GM06990 (cell line): Measurements from ENCODE around the gene FGF12.
"Not testable (repeated sequence)": the region's sequence is repeated elsewhere in the genome, so short reads cannot be mapped to it uniquely, and the experiment has no call there.

Source experiments
- DNase-seq: peaks from one replicate; pipeline ENCODE4 v3.0.0-alpha.2; 2011; ENCODE audit not compliant: insufficient read length; ENCODE audit errors: extremely low read depth
- H3K27me3 ChIP-seq: replicated peaks from 2 replicates; pipeline ENCODE4 v1.6.0; 2011; ENCODE audit warnings: low read length; ENCODE audit not compliant: control insufficient read depth, insufficient read depth
- H3K36me3 ChIP-seq: 2 replicates; pipeline ENCODE4 v1.5.1; 2011; ENCODE audit warnings: low read length; ENCODE audit not compliant: control insufficient read depth, insufficient read depth
- H3K4me3 ChIP-seq: replicated peaks from 2 replicates; pipeline ENCODE4 v1.5.1; 2011; ENCODE audit warnings: low read depth, mild to moderate bottlenecking, control low read depth, low read length
- TF ChIP-seq, protein P1 (sequence below): IDR thresholded peaks from 2 replicates; pipeline ENCODE4 v1.5.1; 2011; ENCODE audit warnings: low read length, control low read depth, mild to moderate bottlenecking, inconsistent platforms; ENCODE audit not compliant: insufficient read depth, poor library complexity, severe bottlenecking

The FGF12 gene

DNA sequence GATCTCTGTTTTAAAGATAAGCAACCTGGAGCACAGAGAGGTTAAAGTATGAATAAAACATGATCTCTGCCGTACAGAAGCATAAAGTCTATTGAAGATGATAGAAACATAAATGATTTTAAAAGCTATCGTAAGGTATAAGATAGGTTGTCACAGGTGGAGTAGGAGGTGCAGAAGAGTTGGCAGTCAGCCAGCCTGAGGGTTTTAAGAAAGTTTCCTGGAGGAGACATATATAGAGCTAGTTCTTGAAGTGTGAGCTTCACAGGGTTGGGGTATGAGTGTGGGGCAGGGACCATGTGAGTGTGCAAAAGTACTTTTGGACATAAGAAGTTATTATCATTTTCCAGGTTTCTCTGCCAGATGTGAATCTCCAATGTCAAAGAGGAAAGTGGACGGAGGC, 3.9 kb upstream of the FGF12 start:
- no peak for DNase-seq
- H3K36me3 ChIP-seq: no peaks in the 10 kb centered on the region
- peaks cover 2% of the 10 kb centered on the region; the same call in 1 of the 2 replicates for H3K27me3 ChIP-seq
- TF ChIP-seq, protein P1, sequence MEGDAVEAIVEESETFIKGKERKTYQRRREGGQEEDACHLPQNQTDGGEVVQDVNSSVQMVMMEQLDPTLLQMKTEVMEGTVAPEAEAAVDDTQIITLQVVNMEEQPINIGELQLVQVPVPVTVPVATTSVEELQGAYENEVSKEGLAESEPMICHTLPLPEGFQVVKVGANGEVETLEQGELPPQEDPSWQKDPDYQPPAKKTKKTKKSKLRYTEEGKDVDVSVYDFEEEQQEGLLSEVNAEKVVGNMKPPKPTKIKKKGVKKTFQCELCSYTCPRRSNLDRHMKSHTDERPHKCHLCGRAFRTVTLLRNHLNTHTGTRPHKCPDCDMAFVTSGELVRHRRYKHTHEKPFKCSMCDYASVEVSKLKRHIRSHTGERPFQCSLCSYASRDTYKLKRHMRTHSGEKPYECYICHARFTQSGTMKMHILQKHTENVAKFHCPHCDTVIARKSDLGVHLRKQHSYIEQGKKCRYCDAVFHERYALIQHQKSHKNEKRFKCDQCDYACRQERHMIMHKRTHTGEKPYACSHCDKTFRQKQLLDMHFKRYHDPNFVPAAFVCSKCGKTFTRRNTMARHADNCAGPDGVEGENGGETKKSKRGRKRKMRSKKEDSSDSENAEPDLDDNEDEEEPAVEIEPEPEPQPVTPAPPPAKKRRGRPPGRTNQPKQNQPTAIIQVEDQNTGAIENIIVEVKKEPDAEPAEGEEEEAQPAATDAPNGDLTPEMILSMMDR: no peak
- no peak overlapping the region for H3K4me3 ChIP-seq

DNA sequence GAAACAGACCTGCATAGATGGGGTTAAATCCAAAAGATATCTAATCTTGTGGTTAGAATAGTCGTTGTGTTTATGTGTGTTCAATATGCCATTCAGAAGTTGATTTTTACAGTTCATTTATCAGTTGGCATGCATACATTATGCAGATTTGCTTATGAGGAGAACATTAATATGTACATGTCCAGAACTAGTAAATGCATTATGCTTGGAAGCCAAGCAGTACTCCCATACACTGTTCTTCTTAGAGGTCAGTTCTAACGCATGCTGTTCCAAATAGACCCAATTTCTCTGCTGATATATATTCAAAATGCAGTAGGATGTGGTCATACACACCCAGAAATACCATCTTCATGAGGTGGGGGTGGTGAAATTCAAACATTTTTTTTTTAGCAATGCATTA, 956 bp downstream of the FGF12 start:
- TF ChIP-seq, protein P1: no peak

DNA sequence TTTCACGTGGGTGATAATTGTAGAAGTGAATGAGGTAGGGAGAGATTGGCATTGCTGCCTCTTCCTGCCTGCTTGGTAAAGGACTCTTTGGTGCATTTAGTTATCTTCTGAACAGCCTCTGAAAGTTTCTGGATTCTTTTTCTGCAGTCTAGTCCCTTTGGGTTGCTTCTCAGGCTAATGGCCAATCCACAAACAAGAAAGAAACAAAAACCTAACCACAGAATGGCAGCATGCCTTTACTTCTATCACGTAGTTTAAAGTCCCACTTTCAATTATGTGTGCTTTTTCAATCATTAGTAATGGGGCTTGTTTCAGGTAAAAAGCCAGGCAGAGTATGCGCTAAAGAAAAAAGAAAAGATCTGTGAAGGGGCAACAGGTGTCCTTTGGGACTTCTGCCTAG, 7.4 kb downstream of the FGF12 start:
- Histone ChIP-seq H3K36me3 (no peaks in the 10 kb centered on the region), H3K27me3 (no peaks in the 10 kb centered on the region), H3K4me3 (no peak overlapping the region)
- TF ChIP-seq, protein P1: no peak
- DNase-seq: no peak

More for the DNA sequence above, 956 bp downstream of the FGF12 start:
- Histone ChIP-seq H3K4me3 (no peak overlapping the region), H3K27me3 (peaks cover 2% of the 10 kb centered on the region; the same call in 1 of the 2 replicates), H3K36me3 (no peaks in the 10 kb centered on the region)
- no peak for DNase-seq

DNA sequence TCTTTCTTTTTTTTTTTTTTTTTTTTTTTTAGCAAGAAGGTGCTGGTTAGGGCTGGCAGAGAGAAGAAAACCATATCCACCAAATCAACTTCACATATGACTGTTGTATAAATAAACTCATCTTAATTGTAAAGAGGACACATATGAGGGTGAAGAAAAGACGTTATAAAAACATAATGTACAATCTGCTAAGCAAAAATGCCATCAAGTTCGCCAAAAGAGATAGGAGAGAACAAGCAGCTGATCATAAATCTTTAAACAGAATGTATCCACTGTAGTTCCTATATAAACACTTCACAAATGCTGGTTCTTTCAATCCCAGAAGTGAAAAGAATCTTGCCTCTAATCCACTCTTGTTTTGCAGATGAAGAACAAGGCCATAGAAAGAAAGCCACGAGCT, 9.2 kb downstream of the FGF12 start:
- no peak for DNase-seq
- no peak overlapping the region for H3K4me3 ChIP-seq
- no peaks in the 10 kb centered on the region for H3K27me3 ChIP-seq
- no peaks in the 10 kb centered on the region for H3K36me3 ChIP-seq
- TF ChIP-seq, protein P1: no peak

DNA sequence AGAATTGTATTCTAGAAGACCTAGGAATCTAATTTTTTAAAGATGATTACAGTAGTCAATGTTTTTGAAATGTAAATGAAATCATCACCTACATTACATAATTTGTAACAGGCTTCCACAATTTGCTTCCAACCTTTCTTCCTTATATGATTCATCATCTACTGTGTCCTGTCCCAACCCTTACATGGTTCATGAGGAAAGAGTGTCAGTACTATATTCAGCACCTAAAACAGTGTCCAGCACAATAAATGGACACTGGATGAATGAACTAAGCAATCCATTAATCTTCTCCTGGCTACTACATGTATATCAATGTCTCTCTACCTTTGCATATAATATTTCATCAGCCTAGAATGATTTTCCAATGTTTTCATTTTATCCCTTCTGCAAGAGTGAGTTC, 12.2 kb downstream of the FGF12 start:
- Histone ChIP-seq H3K36me3 (no peaks in the 10 kb centered on the region), H3K4me3 (no peak overlapping the region), H3K27me3 (no peaks in the 10 kb centered on the region)
- TF ChIP-seq, protein P1: no peak
- DNase-seq: no peak

DNA sequence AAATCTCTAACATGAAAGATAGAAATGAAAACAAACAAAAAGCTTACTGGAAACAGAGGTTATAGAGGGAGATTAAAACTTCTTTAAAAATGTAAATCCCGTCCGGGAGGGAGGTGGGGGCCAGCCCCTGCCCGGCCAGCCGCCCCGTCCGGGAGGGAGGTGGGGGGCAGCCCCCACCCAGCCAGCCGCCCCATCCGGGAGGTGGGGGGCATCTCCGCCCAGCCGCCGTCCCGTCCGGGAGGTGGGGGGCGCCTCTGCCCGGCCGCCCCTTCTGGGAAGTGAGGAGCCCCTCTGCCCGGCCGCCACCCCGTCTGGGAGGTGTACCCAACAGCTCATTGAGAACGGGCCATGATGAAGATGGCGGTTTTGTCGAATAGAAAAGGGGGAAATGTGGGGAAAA, 16.2 kb downstream of the FGF12 start:
- not testable (repeated sequence) for H3K4me3 ChIP-seq, H3K27me3 ChIP-seq, DNase-seq

More for the DNA sequence above, 16.2 kb downstream of the FGF12 start:
- not testable (repeated sequence) for H3K36me3 ChIP-seq
